ENCODE results near the gene FILIP1L.

GRCh38 chr3:99852851-99853250, 261.4 kb downstream of the FILIP1L start:
- TF ChIP-seq RFX5 (IDR thresholded peaks at IDR 0.05; ENCODE audit: borderline replicate concordance, low read depth, low read length) = no peak
- TF ChIP-seq KDM5A (IDR thresholded peaks at IDR 0.05; ENCODE audit: low read length) = no peak
- TF ChIP-seq CTCF (IDR thresholded peaks at IDR 0.05; ENCODE audit: control extremely low read depth in 1 of 3, insufficient read depth in 1 of 3, low read depth in 1 of 3, low read length in 3 of 3) = no peak
- no peak for TF ChIP-seq TEAD4 (IDR thresholded peaks at IDR 0.05; ENCODE audit: low read depth, low read length)
- no peak for TF ChIP-seq EZH2 (IDR thresholded peaks at IDR 0.05; ENCODE audit: low read depth, low read length, severe bottlenecking)
- TF ChIP-seq POLR2A (IDR thresholded peaks at IDR 0.05; ENCODE audit: control extremely low read depth in 1 of 2, low read depth in 2 of 2, low read length in 2 of 2) = no peak

Measured in H1 (cell line).